ENCODE measurements around the gene ETV2. TPM values are rescaled to one million over a fixed set of nuclear protein-coding genes. Genes with fewer than 3 reads are reported as not detected.

The ETV2 gene
- total and polyA plus RNA-seq, 7 experiments from 2014 or later, result 0.56 to 0.89 (median 0.70) TPM; not detected in 2

DNA sequence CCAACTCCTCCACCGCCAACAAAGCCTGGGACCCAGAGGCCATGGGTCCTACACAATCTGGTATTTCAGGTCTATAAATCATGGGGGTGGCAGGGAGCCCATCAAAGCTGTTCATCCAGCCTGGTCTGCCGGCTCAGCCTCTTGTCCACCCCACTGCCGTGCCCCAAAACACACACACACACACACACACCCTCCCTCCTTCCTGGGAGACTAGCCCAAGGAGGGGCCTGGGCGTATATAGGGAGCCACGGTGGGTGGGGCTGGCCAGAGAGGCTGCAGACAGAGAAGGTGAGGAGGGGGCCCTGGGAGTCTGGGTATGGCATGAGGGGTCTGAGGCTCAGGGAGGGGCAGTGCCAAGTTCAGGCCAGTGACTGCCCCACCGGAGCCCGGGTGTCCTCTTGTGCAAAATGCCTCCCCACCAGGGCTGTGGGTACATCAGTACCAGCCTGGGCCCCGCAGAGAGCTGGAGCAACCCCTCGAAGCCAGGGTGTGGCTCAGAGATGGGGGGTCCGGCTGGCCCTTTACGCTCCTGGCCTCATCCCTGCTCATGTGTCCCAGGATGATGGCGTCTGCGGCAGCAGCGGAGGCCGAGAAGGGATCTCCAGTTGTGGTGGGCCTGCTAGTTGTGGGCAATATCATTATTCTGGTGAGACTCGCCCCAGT, 24.8 kb downstream of the ETV2 start, which contains the start of gene UPK1A:
UPK1A (plus strand) TSS at position 267 of the 663 bp plus-strand sequence; CDS start at position 563, 296 bp downstream.
- H3K4me3 ChIP-seq (ENCODE audit: low read length), result no peak within 1 kb of the TSS
- DNase-seq (no peak), ATAC-seq (no peak)
- Mint-ChIP-seq H3K9me3 (peaks cover 0 to 2% (median 0%) of the 10 kb centered on the region in 11 donors), H3K27ac (peak within 1 kb of the TSS in 1 of 9 donors; percentile 51), H3K4me1 (peaks cover 0 to 8% (median 3%) of the 10 kb centered on the region in 7 donors), H3K27me3 (peaks cover 0 to 19% (median 5%) of the 10 kb centered on the region in 5 donors), H3K4me3 (no peak within 1 kb of the TSS), H3K36me3 (peaks cover 0 to 8% (median 3%) of the 10 kb centered on the region in 5 donors)
- no peaks in the 10 kb centered on the region for H3K9me3 ChIP-seq (ENCODE audit: control insufficient read depth in 2 of 3, low read length in 3 of 3)
- intact Hi-C loops (cut with micrococcal nuclease), result no loop called here
- H3K27me3 ChIP-seq (ENCODE audit: control insufficient read depth in 2 of 2, insufficient read depth in 2 of 2, low read length in 2 of 2), result peaks cover 0 to 3% of the 10 kb centered on the region in 2 donors
- ChIA-PET CTCF (no interaction called here), POLR2A (no interaction called here)
- no peaks in the 10 kb centered on the region for H3K4me1 ChIP-seq (ENCODE audit: control insufficient read depth in 2 of 2, insufficient read depth in 2 of 2, low read length in 2 of 2)
- no peaks in the 10 kb centered on the region for H3K36me3 ChIP-seq (ENCODE audit: control insufficient read depth in 2 of 3, insufficient read depth in 3 of 3, low read length in 3 of 3)
- H3K27ac ChIP-seq (ENCODE audit: low read depth, low read length), result no peak within 1 kb of the TSS

DNA sequence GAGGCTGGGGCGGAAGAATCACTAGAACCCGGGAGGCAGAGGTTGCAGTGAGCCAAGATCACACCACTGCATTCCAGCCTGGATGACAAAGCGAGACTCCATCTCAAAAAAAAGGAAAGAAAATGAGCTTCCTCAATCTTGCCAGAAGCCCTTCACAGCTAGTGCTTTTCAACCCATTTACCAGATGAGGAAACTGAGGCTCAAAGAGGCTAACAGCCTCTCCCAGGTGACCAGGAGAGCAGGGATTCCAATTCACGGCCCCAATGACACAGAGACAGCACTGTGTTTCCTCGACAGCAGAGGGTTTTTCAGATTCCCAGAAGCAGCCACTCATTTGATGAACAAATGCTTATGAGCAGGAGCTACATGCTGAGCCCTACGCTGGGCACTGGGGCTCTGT, 28.0 kb downstream of the ETV2 start:
- CTCF ChIA-PET, result no interaction called here
- Mint-ChIP-seq H3K27me3 (peaks cover 17 to 44% (median 24%) of the 10 kb centered on the region in 5 donors), H3K4me1 (peaks cover 4 to 14% (median 9%) of the 10 kb centered on the region in 7 donors), H3K27ac (peak overlapping the region in 1 of 9 donors; percentile 68), H3K36me3 (peaks cover 0 to 4% (median 0%) of the 10 kb centered on the region in 5 donors), H3K4me3 (no peak overlapping the region), H3K9me3 (peaks cover 0 to 2% (median 0%) of the 10 kb centered on the region in 11 donors)
- intact Hi-C loops (cut with micrococcal nuclease), result no loop called here
- H3K36me3 ChIP-seq (ENCODE audit: control insufficient read depth in 2 of 3, insufficient read depth in 3 of 3, low read length in 3 of 3), result no peaks in the 10 kb centered on the region
- H3K27ac ChIP-seq (ENCODE audit: low read depth, low read length), result no peak overlapping the region
- POLR2A ChIA-PET, result no interaction called here
- peaks cover 0 to 3% of the 10 kb centered on the region in 2 donors for H3K27me3 ChIP-seq (ENCODE audit: control insufficient read depth in 2 of 2, insufficient read depth in 2 of 2, low read length in 2 of 2)
- no peak for DNase-seq
- no peak for ATAC-seq
- no peaks in the 10 kb centered on the region for H3K4me1 ChIP-seq (ENCODE audit: control insufficient read depth in 2 of 2, insufficient read depth in 2 of 2, low read length in 2 of 2)
- no peaks in the 10 kb centered on the region for H3K9me3 ChIP-seq (ENCODE audit: control insufficient read depth in 2 of 3, low read length in 3 of 3)
- H3K4me3 ChIP-seq (ENCODE audit: low read length), result no peak overlapping the region

DNA sequence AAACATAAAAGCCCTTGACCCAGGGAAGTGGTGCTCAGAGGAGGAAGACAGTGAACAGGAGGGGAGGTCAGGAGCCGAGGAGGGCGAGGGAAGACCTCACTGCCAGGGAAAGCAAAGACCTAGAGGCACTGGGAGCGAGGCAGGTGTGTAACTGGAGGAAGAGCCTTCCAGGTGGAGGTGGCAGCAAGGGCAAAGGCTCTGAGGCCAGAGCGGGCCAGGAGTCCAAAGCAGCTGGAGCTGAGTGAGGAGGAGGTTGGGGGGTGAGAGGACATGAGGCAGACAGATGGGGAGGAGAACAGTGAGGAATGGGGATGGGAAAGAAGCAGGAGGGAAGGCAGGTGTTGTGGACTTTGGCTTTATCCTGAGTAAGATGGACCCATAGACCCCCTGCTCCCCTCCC, 28.4 kb downstream of the ETV2 start:
- H3K4me3 Mint-ChIP-seq, result no peak overlapping the region

DNA sequence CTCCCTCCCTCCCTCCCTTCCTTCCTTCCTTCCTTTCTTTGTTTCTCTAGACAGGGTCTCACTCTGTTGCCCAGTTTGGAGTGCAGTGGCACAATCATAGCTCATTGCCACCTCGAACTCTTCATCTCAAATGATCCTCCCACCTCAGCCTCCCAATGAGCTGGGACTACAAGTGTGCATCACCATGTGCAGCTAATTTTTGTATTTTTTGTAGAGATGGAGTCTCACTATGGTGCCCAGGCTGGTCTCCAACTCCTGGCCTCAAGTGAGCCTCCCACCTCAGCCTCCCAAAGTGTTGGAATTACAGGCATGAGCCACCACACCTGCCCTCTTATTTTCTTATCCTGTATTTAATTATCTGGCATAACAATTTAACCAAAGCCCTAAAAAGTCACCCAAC, 29.1 kb downstream of the ETV2 start:
- H3K27ac Mint-ChIP-seq, result no peak overlapping the region
- H3K9me3 Mint-ChIP-seq, result peaks cover 0 to 2% (median 0%) of the 10 kb centered on the region in 11 donors
- peaks cover 0 to 3% of the 10 kb centered on the region in 2 donors for H3K27me3 ChIP-seq (ENCODE audit: control insufficient read depth in 2 of 2, insufficient read depth in 2 of 2, low read length in 2 of 2)
- no peaks in the 10 kb centered on the region for H3K4me1 ChIP-seq (ENCODE audit: control insufficient read depth in 2 of 2, insufficient read depth in 2 of 2, low read length in 2 of 2)
- no peaks in the 10 kb centered on the region for H3K9me3 ChIP-seq (ENCODE audit: control insufficient read depth in 2 of 3, low read length in 3 of 3)
- no peak for ATAC-seq
- peaks cover 17 to 47% (median 24%) of the 10 kb centered on the region in 5 donors for H3K27me3 Mint-ChIP-seq
- POLR2A ChIA-PET, result no interaction called here
- H3K4me1 Mint-ChIP-seq, result peaks cover 4 to 14% (median 9%) of the 10 kb centered on the region in 7 donors
- peaks cover 0 to 4% (median 0%) of the 10 kb centered on the region in 5 donors for H3K36me3 Mint-ChIP-seq
- no peak overlapping the region for H3K27ac ChIP-seq (ENCODE audit: low read depth, low read length)
- no peak overlapping the region for H3K4me3 ChIP-seq (ENCODE audit: low read length)
- intact Hi-C loops (cut with micrococcal nuclease), result no loop called here
- CTCF ChIA-PET, result no interaction called here
- no peaks in the 10 kb centered on the region for H3K36me3 ChIP-seq (ENCODE audit: control insufficient read depth in 2 of 3, insufficient read depth in 3 of 3, low read length in 3 of 3)
- no peak for DNase-seq
- H3K4me3 Mint-ChIP-seq, result no peak overlapping the region

More for the DNA sequence above, 28.4 kb downstream of the ETV2 start:
- POLR2A ChIA-PET, result no interaction called here
- Histone ChIP-seq H3K27ac (ENCODE audit: low read depth, low read length) (no peak overlapping the region), H3K27me3 (ENCODE audit: control insufficient read depth in 2 of 2, insufficient read depth in 2 of 2, low read length in 2 of 2) (peaks cover 0 to 3% of the 10 kb centered on the region in 2 donors), H3K36me3 (ENCODE audit: control insufficient read depth in 2 of 3, insufficient read depth in 3 of 3, low read length in 3 of 3) (no peaks in the 10 kb centered on the region), H3K4me3 (ENCODE audit: low read length) (no peak overlapping the region), H3K4me1 (ENCODE audit: control insufficient read depth in 2 of 2, insufficient read depth in 2 of 2, low read length in 2 of 2) (no peaks in the 10 kb centered on the region), H3K9me3 (ENCODE audit: control insufficient read depth in 2 of 3, low read length in 3 of 3) (no peaks in the 10 kb centered on the region)
- intact Hi-C loops (cut with micrococcal nuclease), result no loop called here
- Mint-ChIP-seq H3K4me1 (peaks cover 4 to 14% (median 9%) of the 10 kb centered on the region in 7 donors), H3K27me3 (peaks cover 17 to 46% (median 24%) of the 10 kb centered on the region in 5 donors), H3K27ac (peak overlapping the region in 1 of 9 donors; percentile 68), H3K36me3 (peaks cover 0 to 4% (median 0%) of the 10 kb centered on the region in 5 donors), H3K9me3 (peaks cover 0 to 2% (median 0%) of the 10 kb centered on the region in 11 donors)
- DNase-seq, result no peak
- ATAC-seq, result no peak
- CTCF ChIA-PET, result no interaction called here

DNA sequence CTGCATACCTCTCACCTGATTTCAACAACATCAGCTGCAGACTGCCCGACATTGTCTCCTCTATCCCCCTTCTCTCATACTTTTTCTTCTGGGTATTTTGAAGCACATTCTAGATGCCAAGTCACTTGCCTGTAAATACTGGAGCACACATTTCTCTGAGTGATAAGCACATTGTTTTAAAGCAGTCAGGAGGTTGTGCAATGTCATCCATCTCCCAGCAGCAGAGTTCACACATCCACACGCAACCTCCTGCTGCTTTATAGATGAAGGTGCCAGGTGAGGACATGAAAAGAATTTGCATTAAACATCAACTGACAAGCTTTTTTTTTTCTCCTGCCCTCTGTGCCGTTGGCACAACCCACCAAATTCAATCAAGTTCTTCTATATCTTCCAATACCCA, 30.3 kb downstream of the ETV2 start:
- ATAC-seq, result no peak
- H3K4me1 ChIP-seq (ENCODE audit: control insufficient read depth in 2 of 2, insufficient read depth in 2 of 2, low read length in 2 of 2), result no peaks in the 10 kb centered on the region
- intact Hi-C loops (cut with micrococcal nuclease), result no loop called here
- H3K27me3 Mint-ChIP-seq, result peaks cover 17 to 53% (median 24%) of the 10 kb centered on the region in 5 donors
- DNase-seq, result no peak
- peaks cover 4 to 14% (median 9%) of the 10 kb centered on the region in 7 donors for H3K4me1 Mint-ChIP-seq
- POLR2A ChIA-PET, result no interaction called here
- H3K36me3 ChIP-seq (ENCODE audit: control insufficient read depth in 2 of 3, insufficient read depth in 3 of 3, low read length in 3 of 3), result no peaks in the 10 kb centered on the region
- peaks cover 0 to 4% (median 0%) of the 10 kb centered on the region in 5 donors for H3K36me3 Mint-ChIP-seq
- H3K27ac ChIP-seq (ENCODE audit: low read depth, low read length), result no peak overlapping the region
- H3K9me3 ChIP-seq (ENCODE audit: control insufficient read depth in 2 of 3, low read length in 3 of 3), result no peaks in the 10 kb centered on the region
- peak overlapping the region in 1 of 10 donors; percentile 30 for H3K4me3 Mint-ChIP-seq
- peaks cover 0 to 3% of the 10 kb centered on the region in 2 donors for H3K27me3 ChIP-seq (ENCODE audit: control insufficient read depth in 2 of 2, insufficient read depth in 2 of 2, low read length in 2 of 2)
- H3K4me3 ChIP-seq (ENCODE audit: low read length), result no peak overlapping the region
- CTCF ChIA-PET, result no interaction called here
- peaks cover 0 to 2% (median 0%) of the 10 kb centered on the region in 11 donors for H3K9me3 Mint-ChIP-seq
- H3K27ac Mint-ChIP-seq, result no peak overlapping the region

DNA sequence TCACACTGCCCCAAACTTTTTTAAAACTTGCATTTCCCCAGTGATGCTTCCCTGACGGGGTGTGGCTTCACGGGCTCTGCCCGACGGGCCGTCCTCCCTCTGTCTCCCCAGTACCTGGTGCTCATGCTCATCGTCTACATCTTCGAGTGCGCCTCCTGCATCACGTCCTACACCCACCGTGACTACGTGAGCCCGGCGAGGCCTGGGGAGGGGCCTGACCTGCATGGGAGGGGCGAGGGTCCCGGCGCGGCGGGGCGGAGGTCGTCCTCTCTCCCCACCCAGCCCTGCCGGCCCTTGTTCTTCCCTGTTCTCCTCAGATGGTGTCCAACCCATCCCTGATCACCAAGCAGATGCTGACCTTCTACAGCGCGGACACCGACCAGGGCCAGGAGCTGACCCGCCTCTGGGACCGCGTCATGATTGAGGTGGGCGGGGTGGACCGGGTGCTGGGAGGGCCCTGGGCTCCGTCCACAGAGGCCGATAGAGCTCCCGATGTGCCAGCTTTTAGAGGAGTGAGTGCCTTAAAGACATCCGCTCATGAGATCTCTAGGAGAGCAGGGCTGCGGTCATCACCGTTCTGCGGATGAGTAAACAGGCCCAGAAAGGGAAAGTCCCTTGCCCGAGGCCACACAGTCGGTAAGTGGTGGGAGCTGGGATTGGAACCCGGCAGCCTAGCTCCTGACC, 31.7 kb downstream of the ETV2 start:
- peak overlapping the region; percentile 54 to 90 (median 74) for H3K4me3 Mint-ChIP-seq
- Histone ChIP-seq H3K27ac (ENCODE audit: low read depth, low read length) (no peak overlapping the region), H3K4me3 (ENCODE audit: low read length) (peak overlapping the region; percentile 46), H3K36me3 (ENCODE audit: control insufficient read depth in 2 of 3, insufficient read depth in 3 of 3, low read length in 3 of 3) (no peaks in the 10 kb centered on the region), H3K27me3 (ENCODE audit: control insufficient read depth in 2 of 2, insufficient read depth in 2 of 2, low read length in 2 of 2) (peaks cover 0 to 3% of the 10 kb centered on the region in 2 donors), H3K9me3 (ENCODE audit: control insufficient read depth in 2 of 3, low read length in 3 of 3) (no peaks in the 10 kb centered on the region), H3K4me1 (ENCODE audit: control insufficient read depth in 2 of 2, insufficient read depth in 2 of 2, low read length in 2 of 2) (no peaks in the 10 kb centered on the region)
- peak overlapping the region in 3 of 9 donors; percentile 36 to 72 (median 48) for H3K27ac Mint-ChIP-seq
- intact Hi-C loops (cut with micrococcal nuclease), result loop anchor here in 1 of 2 donors (1.0 kb wide), 1 partner anchor 25 kb away; the partner anchor contains the start of gene COX6B1
- ChIA-PET CTCF (no interaction called here), POLR2A (interaction anchor here (0.9 kb wide), 1 partner anchor 24 kb away, joined by 3 read pairs; no protein-coding TSS in a partner anchor)
- H3K9me3 Mint-ChIP-seq, result peaks cover 0 to 2% (median 0%) of the 10 kb centered on the region in 11 donors
- peaks cover 17 to 53% (median 24%) of the 10 kb centered on the region in 5 donors for H3K27me3 Mint-ChIP-seq
- DNase-seq, result peak in 5 of 9 donors; percentile 7 to 58 (median 14)
- H3K36me3 Mint-ChIP-seq, result peaks cover 0 to 4% (median 0%) of the 10 kb centered on the region in 5 donors
- ATAC-seq, result peak; percentile 77
- H3K4me1 Mint-ChIP-seq, result peaks cover 2 to 14% (median 9%) of the 10 kb centered on the region in 7 donors
